ENCODE results near the gene OGDH. TPM values are rescaled to one million over a fixed set of nuclear protein-coding genes. Genes with fewer than 3 reads are reported as not detected.

Gene OGDH
- total RNA-seq, 4 donors from 2014 or later = 98.6 to 146 (median 127) TPM

DNA sequence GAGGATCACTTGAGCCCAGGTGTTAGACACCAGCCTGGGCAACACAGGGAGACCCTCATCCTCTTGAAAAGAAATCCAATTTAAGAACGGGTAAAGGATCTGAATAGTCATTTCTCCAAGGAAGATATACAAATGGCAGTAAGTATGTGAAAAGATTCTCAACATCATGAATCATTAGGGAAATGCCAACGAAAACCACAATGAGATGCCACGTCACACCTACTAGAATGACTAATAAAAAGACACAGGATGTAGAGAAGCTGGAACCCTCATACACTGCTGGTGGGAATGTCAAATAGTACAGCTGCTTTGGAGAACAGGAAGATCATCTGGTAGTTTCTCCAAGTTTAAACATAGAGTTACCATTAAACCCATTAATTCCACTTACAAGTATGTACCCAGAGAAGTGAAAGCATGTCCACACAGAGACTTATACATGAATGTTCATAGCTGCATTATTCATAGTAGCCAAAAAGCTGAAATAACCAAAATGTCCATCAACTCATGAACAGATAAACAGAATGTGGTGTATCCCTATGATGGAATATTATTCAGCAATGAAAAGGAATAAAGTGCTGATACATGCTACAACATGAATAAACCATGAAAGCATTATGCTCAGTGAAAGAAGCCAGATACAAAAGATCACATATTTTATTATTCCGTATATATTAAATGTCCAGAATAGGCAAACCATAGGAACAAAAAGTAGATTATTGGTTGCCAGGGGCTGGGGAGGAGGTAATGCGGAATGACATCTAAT lies 129.2 kb downstream of the OGDH start:
- WGBS = 74% methylated on average over 5 of the region's 5 CpGs
- Histone ChIP-seq H3K9me3 (no peaks in the 10 kb centered on the region), H3K4me1 (peaks cover 4% of the 10 kb centered on the region), H3K36me3 (no peaks in the 10 kb centered on the region), H3K27me3 (no peaks in the 10 kb centered on the region), H3K27ac (no peak overlapping the region), H3K4me3 (no peak overlapping the region)
- DNase-seq (ENCODE audit: low spot score in 2 of 2) = no peak
- TF ChIP-seq, protein P1, sequence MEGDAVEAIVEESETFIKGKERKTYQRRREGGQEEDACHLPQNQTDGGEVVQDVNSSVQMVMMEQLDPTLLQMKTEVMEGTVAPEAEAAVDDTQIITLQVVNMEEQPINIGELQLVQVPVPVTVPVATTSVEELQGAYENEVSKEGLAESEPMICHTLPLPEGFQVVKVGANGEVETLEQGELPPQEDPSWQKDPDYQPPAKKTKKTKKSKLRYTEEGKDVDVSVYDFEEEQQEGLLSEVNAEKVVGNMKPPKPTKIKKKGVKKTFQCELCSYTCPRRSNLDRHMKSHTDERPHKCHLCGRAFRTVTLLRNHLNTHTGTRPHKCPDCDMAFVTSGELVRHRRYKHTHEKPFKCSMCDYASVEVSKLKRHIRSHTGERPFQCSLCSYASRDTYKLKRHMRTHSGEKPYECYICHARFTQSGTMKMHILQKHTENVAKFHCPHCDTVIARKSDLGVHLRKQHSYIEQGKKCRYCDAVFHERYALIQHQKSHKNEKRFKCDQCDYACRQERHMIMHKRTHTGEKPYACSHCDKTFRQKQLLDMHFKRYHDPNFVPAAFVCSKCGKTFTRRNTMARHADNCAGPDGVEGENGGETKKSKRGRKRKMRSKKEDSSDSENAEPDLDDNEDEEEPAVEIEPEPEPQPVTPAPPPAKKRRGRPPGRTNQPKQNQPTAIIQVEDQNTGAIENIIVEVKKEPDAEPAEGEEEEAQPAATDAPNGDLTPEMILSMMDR (IDR thresholded peaks at IDR 0.05) = no peak
- TF ChIP-seq POLR2AphosphoS5 (IDR thresholded peaks at IDR 0.05) = no peak

DNA sequence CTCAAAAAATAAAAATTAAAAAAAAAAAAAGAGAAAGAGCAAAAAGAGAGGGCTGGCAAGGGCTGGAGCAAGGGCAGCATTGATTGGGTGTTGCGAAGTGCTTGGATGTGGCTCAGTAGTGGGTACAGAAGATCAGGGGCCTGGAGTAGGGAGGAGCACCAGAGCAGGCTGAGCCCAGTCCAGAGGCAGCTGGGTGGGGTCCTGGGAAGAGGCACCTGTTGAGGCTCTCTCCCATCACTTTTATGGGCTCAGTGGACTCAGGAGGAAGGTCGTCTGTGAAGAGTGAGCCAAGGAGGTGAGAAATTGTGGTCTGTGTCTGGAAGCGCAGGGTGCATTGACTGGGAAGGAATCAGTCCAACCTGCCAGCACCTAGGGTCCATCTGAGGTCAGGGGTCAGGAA lies 130.5 kb downstream of the OGDH start:
- DNase-seq (ENCODE audit: low spot score in 2 of 2) = no peak
- Histone ChIP-seq H3K4me1 (peaks cover 4% of the 10 kb centered on the region), H3K27ac (no peak overlapping the region), H3K27me3 (no peaks in the 10 kb centered on the region), H3K36me3 (no peaks in the 10 kb centered on the region), H3K9me3 (no peaks in the 10 kb centered on the region), H3K4me3 (no peak overlapping the region)
- 78% methylated on average over 3 of the region's 3 CpGs for WGBS
- no peak for TF ChIP-seq EP300 (IDR thresholded peaks at IDR 0.05)
- no peak for TF ChIP-seq POLR2AphosphoS5 (IDR thresholded peaks at IDR 0.05)
- TF ChIP-seq POLR2A (IDR thresholded peaks at IDR 0.05) = no peak
- TF ChIP-seq, protein P1 (IDR thresholded peaks at IDR 0.05) = no peak

DNA sequence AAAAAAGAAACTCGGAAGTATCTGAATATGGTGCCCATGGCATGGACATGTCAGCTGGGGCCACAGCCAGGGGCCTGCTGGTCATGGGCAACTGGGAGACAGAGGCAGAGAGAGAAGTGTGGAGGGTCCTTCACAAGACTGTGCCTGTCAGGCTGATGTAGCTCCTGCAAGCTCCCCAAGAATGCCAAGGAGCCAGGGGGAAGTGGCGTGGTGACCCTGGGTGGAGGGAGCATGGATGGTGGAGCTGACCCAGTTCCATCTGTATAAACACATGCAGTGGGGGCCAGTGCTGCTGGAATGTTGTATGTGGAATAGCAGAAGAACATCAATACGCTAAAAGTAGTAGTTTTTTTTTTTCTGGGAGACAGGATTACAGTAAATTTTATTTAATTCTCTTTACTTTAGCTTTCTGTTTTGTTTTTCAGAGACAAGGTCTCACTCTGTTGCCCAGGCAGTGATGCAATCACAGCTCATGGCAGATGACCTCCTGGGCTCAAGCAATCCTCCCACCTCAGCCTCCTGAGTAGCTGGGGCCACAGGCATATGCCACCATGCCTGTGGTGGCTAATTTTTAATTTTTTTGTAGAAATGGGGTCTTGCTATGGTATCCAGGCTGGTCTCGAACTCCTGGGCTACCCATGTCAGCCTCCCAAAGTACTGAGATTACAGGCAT lies 131.8 kb downstream of the OGDH start:
- H3K4me3 ChIP-seq = no peak overlapping the region
- no peak for DNase-seq (ENCODE audit: low spot score in 2 of 2)
- TF ChIP-seq, protein P1 (IDR thresholded peaks at IDR 0.05) = no peak
- TF ChIP-seq EP300 (IDR thresholded peaks at IDR 0.05) (no peak), POLR2A (IDR thresholded peaks at IDR 0.05) (no peak), POLR2AphosphoS5 (IDR thresholded peaks at IDR 0.05) (no peak)
- no peak overlapping the region for H3K27ac ChIP-seq
- H3K27me3 ChIP-seq = no peaks in the 10 kb centered on the region
- H3K9me3 ChIP-seq = no peaks in the 10 kb centered on the region
- peaks cover 4% of the 10 kb centered on the region for H3K4me1 ChIP-seq
- H3K36me3 ChIP-seq = no peaks in the 10 kb centered on the region
- 96% methylated on average over 4 of the region's 4 CpGs for WGBS

DNA sequence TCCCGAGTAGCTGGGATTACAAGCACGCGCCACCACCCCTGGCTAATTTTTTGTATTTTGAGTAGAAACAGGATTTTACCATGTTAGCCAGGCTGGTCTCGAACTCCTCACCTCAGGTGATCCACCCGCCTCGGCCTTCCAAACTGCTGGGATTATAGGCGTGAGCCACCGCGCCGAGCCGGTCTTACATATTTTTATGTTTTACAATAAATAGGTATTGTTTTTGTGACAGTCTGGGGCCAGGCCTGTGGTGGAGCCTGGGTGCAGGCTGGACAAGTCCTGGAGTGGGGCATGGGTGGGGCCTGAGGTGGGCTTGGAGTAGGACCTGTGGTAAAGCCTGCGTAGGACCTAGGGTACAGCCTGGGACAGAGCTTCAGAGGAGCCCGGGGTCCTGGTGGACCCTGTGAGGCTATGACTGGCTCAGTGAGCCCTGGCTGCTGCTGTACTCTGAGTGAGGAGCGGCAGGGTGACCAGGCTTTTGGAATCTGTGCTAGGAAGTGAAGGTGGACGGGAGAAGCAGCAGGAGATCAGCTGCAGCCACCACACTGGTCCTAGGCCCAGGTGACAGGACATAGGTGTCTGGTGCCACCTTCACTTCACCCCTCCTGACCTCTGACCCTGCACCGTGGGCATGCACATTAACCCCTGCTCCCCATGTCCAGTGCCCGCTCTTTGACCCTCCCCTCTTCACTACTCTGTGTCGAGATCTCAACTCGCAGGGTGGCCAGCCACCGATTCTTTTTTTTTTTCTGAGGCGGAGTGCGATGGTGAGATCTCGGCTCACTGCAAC lies 132.6 kb downstream of the OGDH start:
- H3K4me1 ChIP-seq = peaks cover 8% of the 10 kb centered on the region
- H3K9me3 ChIP-seq = no peaks in the 10 kb centered on the region
- WGBS = 95% methylated on average over 23 of the region's 23 CpGs
- H3K4me3 ChIP-seq = no peak overlapping the region
- H3K27ac ChIP-seq = no peak overlapping the region
- DNase-seq (ENCODE audit: low spot score in 2 of 2) = no peak
- no peak for TF ChIP-seq EP300 (IDR thresholded peaks at IDR 0.05)
- TF ChIP-seq, protein P1 (IDR thresholded peaks at IDR 0.05) = no peak
- no peaks in the 10 kb centered on the region for H3K36me3 ChIP-seq
- no peaks in the 10 kb centered on the region for H3K27me3 ChIP-seq

DNA sequence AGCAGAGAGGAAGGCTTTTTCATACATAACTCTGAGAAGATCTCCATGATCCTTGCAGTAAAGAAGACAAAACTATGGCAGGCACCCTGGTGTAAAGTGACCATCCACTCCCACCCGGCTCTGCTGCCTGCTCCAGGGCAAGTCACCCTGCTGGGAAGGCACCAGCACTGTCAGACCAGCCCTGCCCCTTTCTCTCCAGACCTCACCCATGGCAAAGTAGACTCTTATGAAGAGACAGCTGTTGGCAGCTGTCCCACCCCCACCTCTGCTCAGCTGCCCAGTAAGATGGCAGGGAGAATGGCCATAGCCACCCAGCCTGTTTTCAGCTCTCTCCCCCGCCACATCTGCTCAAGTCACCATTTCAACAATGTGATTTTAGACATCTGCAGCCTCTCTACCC lies 133.6 kb downstream of the OGDH start:
- Histone ChIP-seq H3K4me1 (peaks cover 8% of the 10 kb centered on the region), H3K27ac (no peak overlapping the region), H3K27me3 (no peaks in the 10 kb centered on the region), H3K9me3 (no peaks in the 10 kb centered on the region), H3K36me3 (no peaks in the 10 kb centered on the region), H3K4me3 (no peak overlapping the region)
- TF ChIP-seq, protein P1 (IDR thresholded peaks at IDR 0.05) = no peak
- TF ChIP-seq POLR2AphosphoS5 (IDR thresholded peaks at IDR 0.05) = no peak
- no peak for DNase-seq (ENCODE audit: low spot score in 2 of 2)
- 100% methylated on average over 2 of the region's 2 CpGs for WGBS

Data from suprapubic skin (tissue), 4 donors.